HFFc6 (cell line): ENCODE data around the gene ANKRD53. TPM values are rescaled to one million over a fixed set of nuclear protein-coding genes. Genes with fewer than 3 reads are reported as not detected.

Experiments used
- DNase-seq: peaks from one replicate; pipeline ENCODE4 v3.0.0-alpha.2; 2018
- H3K27ac Mint-ChIP-seq: 2 replicates; pipeline ENCODE4 v1.8.0; 2020; ENCODE audit warnings: mild to moderate bottlenecking, mixed read lengths
- H3K27me3 Mint-ChIP-seq: 2 replicates; pipeline ENCODE4 v1.8.0; 2021; ENCODE audit warnings: mild to moderate bottlenecking, moderate library complexity, mixed read lengths; ENCODE audit not compliant: insufficient read depth
- H3K36me3 Mint-ChIP-seq: 2 replicates; pipeline ENCODE4 v1.8.0; 2021; ENCODE audit warnings: low read depth, mixed read lengths
- H3K4me1 Mint-ChIP-seq: 2 replicates; pipeline ENCODE4 v1.8.0; 2020; ENCODE audit warnings: low read depth, mixed read lengths
- H3K4me3 Mint-ChIP-seq: 2 replicates; pipeline ENCODE4 v1.8.0; 2020; ENCODE audit warnings: mild to moderate bottlenecking, moderate library complexity, mixed read lengths
- H3K9me3 Mint-ChIP-seq: 2 replicates; pipeline ENCODE4 v1.8.0; 2020; ENCODE audit warnings: mild to moderate bottlenecking, mixed read lengths
- total RNA-seq, 6 experiments: library from RNA; stranded (reverse); fragmentation: NEBNext Ultra II Directional; extraction: Animal tissue kit (Norgen Biotek cat#: 25700); gene quantifications; 2 replicates in 1 of 6; 3 replicates in 5 of 6; pipeline ENCODE4 v1.2.3, GENCODE V29; 2021
- TF ChIP-seq, protein P1 (sequence below): fragments of 200-600 bp; sonication (generic); IDR thresholded peaks from 2 replicates; pipeline ENCODE4 v1.5.0; 2021; ENCODE audit warnings: antibody characterized with exemption, mild to moderate bottlenecking

ANKRD53 gene
- total RNA-seq, 6 experiments from 2014 or later = 0.64 to 1.1 (median 0.85) TPM

DNA sequence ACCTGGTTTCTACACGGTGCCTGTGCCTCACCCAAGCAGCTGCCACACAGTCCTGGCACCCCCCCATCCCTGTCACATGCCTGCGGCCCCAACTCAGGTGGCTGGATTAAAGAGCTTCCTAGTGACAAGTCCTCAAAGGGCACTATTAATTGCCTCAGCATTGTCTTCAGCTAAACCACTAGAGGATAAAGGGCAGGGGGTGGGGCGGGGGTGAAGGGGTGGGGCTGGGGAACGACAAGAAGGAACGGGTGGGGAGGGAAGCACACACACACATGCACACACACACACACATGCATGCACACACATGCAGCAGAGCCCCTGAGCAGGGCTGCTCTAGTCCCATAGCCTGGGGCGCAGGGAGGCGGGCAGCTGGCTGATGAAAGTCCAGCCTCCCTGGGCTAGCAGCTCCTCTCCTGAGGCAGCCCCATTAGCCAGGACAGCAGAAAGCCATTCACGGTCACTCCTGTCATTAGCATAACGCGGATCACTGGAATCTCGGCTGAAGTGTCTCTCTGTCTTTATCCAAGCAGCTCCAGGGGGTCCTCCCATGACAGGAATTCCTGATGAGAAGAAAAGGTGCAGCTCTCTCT lies 23.6 kb downstream of the ANKRD53 start:
- TF ChIP-seq, protein P1, sequence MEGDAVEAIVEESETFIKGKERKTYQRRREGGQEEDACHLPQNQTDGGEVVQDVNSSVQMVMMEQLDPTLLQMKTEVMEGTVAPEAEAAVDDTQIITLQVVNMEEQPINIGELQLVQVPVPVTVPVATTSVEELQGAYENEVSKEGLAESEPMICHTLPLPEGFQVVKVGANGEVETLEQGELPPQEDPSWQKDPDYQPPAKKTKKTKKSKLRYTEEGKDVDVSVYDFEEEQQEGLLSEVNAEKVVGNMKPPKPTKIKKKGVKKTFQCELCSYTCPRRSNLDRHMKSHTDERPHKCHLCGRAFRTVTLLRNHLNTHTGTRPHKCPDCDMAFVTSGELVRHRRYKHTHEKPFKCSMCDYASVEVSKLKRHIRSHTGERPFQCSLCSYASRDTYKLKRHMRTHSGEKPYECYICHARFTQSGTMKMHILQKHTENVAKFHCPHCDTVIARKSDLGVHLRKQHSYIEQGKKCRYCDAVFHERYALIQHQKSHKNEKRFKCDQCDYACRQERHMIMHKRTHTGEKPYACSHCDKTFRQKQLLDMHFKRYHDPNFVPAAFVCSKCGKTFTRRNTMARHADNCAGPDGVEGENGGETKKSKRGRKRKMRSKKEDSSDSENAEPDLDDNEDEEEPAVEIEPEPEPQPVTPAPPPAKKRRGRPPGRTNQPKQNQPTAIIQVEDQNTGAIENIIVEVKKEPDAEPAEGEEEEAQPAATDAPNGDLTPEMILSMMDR = no peak
- DNase-seq = no peak
- H3K36me3 Mint-ChIP-seq = no peaks in the 10 kb centered on the region
- peaks cover 11% of the 10 kb centered on the region for H3K27me3 Mint-ChIP-seq
- no peak overlapping the region for H3K4me3 Mint-ChIP-seq
- H3K27ac Mint-ChIP-seq = no peak overlapping the region
- H3K9me3 Mint-ChIP-seq = no peaks in the 10 kb centered on the region
- peaks cover 15% of the 10 kb centered on the region for H3K4me1 Mint-ChIP-seq

GRCh38 chr2:71003396-71003795 lies 25.0 kb downstream of the ANKRD53 start:
- Mint-ChIP-seq H3K9me3 (no peaks in the 10 kb centered on the region), H3K36me3 (no peaks in the 10 kb centered on the region), H3K27me3 (peaks cover 11% of the 10 kb centered on the region), H3K27ac (no peak overlapping the region), H3K4me1 (peaks cover 15% of the 10 kb centered on the region), H3K4me3 (no peak overlapping the region)
- TF ChIP-seq, protein P1 = no peak
- DNase-seq = no peak

DNA sequence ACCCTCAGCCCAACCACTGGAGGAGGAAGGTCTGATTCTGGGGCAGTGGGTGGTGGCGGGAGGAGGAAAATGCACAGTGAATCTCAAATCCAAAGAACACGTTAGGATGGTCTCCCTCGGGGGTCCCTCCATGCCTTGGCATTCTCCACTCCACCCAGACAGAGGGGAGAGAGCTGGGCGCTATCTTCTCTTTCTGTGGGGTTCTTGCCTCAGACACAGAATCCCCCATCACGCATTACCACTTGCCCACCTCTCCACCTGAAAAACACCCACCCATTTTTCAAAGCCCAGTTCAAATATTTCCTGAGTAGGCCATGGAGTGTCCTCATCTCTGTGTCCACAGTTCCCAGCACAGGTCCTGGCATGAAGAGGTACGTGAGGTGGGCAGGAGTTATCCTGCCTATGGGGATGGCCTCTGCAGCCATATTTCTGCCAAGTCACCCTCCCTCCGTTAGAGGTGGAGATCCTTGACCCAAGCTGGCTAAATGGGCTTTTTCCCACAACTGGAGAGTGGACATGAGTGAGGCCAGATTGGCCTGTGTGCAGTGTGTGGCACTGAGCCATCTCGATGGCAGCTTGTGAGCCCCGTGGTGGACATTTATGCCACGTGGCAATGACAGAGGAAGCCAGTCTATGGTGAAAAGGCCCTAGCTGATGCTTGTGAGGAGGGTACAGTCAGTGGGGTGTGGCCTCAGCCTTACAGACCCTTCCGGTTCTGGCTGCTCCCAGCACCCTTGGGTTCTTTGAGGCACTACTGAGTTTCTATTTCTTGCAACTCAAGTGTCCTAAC lies 25.7 kb downstream of the ANKRD53 start:
- peaks cover 11% of the 10 kb centered on the region for H3K27me3 Mint-ChIP-seq

DNA sequence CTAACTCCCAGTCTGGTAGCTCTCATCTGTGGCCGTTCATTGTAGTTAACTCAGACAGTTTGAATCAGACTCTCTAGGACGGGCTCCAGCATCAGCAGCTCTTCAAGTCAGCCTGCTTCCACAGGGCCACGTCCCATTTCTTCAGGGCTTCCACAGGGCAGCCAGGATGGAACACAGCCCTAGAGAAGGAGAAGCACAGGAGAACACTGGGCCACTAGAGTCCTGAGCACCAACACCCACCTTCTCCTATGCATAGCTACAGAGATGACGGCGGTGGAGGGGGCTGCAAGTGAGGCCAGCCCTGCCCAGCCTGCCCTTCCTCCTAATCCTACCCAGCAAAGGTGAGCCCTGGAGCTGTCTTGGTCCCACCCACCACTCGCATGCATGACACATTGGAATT lies 26.4 kb downstream of the ANKRD53 start:
- H3K36me3 Mint-ChIP-seq = no peaks in the 10 kb centered on the region
- TF ChIP-seq, protein P1 = no peak
- H3K9me3 Mint-ChIP-seq = no peaks in the 10 kb centered on the region
- H3K4me1 Mint-ChIP-seq = peaks cover 15% of the 10 kb centered on the region
- DNase-seq = no peak
- peaks cover 12% of the 10 kb centered on the region for H3K27me3 Mint-ChIP-seq
- H3K4me3 Mint-ChIP-seq = no peak overlapping the region
- no peak overlapping the region for H3K27ac Mint-ChIP-seq

More for the DNA sequence above, 25.7 kb downstream of the ANKRD53 start:
- peaks cover 15% of the 10 kb centered on the region for H3K4me1 Mint-ChIP-seq
- H3K27ac Mint-ChIP-seq = no peak overlapping the region
- DNase-seq = no peak
- TF ChIP-seq, protein P1 = no peak
- H3K4me3 Mint-ChIP-seq = no peak overlapping the region
- no peaks in the 10 kb centered on the region for H3K36me3 Mint-ChIP-seq
- no peaks in the 10 kb centered on the region for H3K9me3 Mint-ChIP-seq

GRCh38 chr2:71005271-71006202 lies 27.1 kb downstream of the ANKRD53 start:
- Mint-ChIP-seq H3K27me3 (peaks cover 16% of the 10 kb centered on the region), H3K4me1 (peaks cover 15% of the 10 kb centered on the region), H3K4me3 (no peak overlapping the region), H3K9me3 (no peaks in the 10 kb centered on the region), H3K27ac (no peak overlapping the region), H3K36me3 (no peaks in the 10 kb centered on the region)
- TF ChIP-seq, protein P1 = no peak
- DNase-seq = no peak
